Measurements from ENCODE around the gene PMPCA. TPM values are rescaled to one million over a fixed set of nuclear protein-coding genes. Genes with fewer than 3 reads are reported as not detected.
A peak's percentile ranks its signal among the peaks of the same experiment; 100 is the strongest.

Gene PMPCA
- total and polyA plus RNA-seq, 2 of the 8 experiments (the other 6 are each of a cell fraction or from before 2014, with no cell fraction given): 60.0 to 88.2 TPM

DNA sequence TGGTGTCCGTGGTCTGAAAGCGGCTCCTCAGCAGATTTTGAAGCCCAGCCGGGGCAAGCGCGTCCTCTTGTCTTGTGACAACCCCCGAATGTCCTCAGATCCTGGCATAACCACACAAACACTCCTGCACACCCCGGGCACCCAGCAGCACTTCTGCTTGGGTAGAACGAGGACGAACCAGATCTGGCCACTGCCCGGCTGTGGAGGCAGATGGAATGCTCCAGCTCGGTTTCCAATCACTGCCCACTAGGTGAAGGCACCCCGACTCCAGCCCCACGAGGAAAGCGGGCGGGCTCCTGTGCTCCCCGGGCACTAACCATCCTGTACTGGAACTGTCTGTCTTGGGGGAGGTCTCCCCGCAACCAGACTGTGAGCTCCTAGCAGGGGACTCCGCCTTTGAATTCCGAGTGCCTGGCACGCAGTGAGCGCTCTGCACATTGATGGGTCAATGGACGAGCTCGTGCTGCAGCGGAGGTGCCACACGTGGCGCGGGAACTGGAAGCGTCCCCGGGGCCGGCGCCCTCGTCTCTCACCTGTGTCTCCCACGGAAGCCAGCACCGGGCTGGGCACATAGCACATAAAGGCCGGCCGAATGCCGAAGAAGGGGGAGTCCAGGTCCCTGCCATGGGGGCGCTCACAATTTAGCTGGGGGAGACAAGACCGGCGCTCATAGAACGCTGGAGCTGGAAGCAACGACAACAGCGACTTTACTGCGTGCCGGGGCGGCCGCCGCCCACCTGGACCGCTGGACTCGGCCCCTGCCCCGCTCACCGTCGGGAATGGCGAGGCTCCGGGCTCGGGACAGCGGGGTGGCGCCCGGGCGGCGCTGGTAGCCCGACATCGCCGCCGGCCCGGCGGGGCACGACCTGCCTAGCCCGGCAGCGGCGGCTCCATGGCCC is 652 bp upstream of the PMPCA start:
- peaks cover 21 to 50% (median 41%) of the 10 kb centered on the region in 4 experiments for H3K36me3 ChIP-seq (ENCODE audit: control insufficient read depth in 2 of 4, insufficient read depth in 4 of 4, low read length in 3 of 4)
- H4K5ac ChIP-seq (ENCODE audit: insufficient read length, low read depth, low read length): no peak overlapping the region
- peaks cover 9% of the 10 kb centered on the region for H3K23me2 ChIP-seq (ENCODE audit: low read depth, low read length)
- peaks cover 0 to 3% (median 3%) of the 10 kb centered on the region in 4 experiments; a peak in 4 of 7 replicates for H3K4me1 ChIP-seq (replicated peaks in 1 of 4; ENCODE audit: control insufficient read depth in 3 of 4, insufficient read depth in 4 of 4, low read length in 3 of 4)
- H2BK12ac ChIP-seq (ENCODE audit: low read depth, low read length): no peak overlapping the region
- H2BK5ac ChIP-seq (ENCODE audit: low read depth, low read length): peak overlapping the region; percentile 71; the same call in 1 of the 2 replicates
- H4K8ac ChIP-seq (ENCODE audit: extremely low read depth, insufficient read depth, low read length): peak overlapping the region; percentile 81
- H2BK20ac ChIP-seq (ENCODE audit: low read length): no peak overlapping the region
- FAIRE-seq (no peak), DNase-seq (ENCODE audit: low read depth in 1 of 2, low spot score in 2 of 2) (peak in 1 of 2 experiments; percentile 60)
- peak overlapping the region; percentile 71 for H3K27ac ChIP-seq (ENCODE audit: low read depth, low read length)
- 0 out of 2 replicates have a peak overlapping the region, but pooled peaks have one; percentile 32 for H3K18ac ChIP-seq (ENCODE audit: extremely low read depth, low read length)
- POLR2A ChIA-PET (ENCODE audit: partially characterized antibody): interaction anchor here (0.7 to 8.0 kb wide), 28 partner anchors 8 to 219 kb away, joined by 3 to 123 read pairs (median 4); partner anchors contain the start of genes CARD9, DNLZ and SNAPC4
- no peak overlapping the region for H2AFZ ChIP-seq (ENCODE audit: low read length)
- H3K4ac ChIP-seq (replicated peaks; ENCODE audit: insufficient read length, low read depth, low read length): peak overlapping the region; percentile 33
- H3K23ac ChIP-seq (ENCODE audit: insufficient read length): no peak overlapping the region
- no peaks in the 10 kb centered on the region for H3K27me3 ChIP-seq (replicated peaks in 1 of 4; ENCODE audit: control insufficient read depth in 3 of 4, extremely low read depth in 1 of 4, insufficient read depth in 3 of 4, low read length in 3 of 4)
- H2AK5ac ChIP-seq (ENCODE audit: low read depth, low read length): no peak overlapping the region
- H4K20me1 ChIP-seq (replicated peaks in 1 of 2; ENCODE audit: control insufficient read depth in 1 of 2, insufficient read depth in 2 of 2, low read length in 2 of 2): peaks cover 13 to 17% of the 10 kb centered on the region in 2 experiments
- H3K9ac ChIP-seq (replicated peaks in 1 of 4; ENCODE audit: extremely low read depth in 1 of 4, low read depth in 3 of 4, low read length in 3 of 4): peak overlapping the region; percentile 68 to 85 (median 80)
- H3K79me1 ChIP-seq (ENCODE audit: low read depth, low read length): peaks cover 20% of the 10 kb centered on the region
- H3K4me3 ChIP-seq (ENCODE audit: extremely low read depth in 1 of 4, insufficient read depth in 2 of 4, low read depth in 3 of 4, low read length in 4 of 4): peak overlapping the region; percentile 75 to 93 (median 90)
- H3K14ac ChIP-seq (ENCODE audit: insufficient read length): no peak overlapping the region
- no peak overlapping the region for H2BK120ac ChIP-seq (replicated peaks; ENCODE audit: low read depth, low read length)
- peak overlapping the region; percentile 80 for H3K56ac ChIP-seq (replicated peaks; ENCODE audit: insufficient read length, low read depth, low read length)
- peaks cover 11 to 53% of the 10 kb centered on the region in 2 experiments for H3K79me2 ChIP-seq (ENCODE audit: control insufficient read depth in 1 of 2, insufficient read depth in 2 of 2, low read length in 2 of 2)
- H3K9me3 ChIP-seq (ENCODE audit: insufficient read depth in 2 of 2, low read depth in 1 of 2, low read length in 1 of 2): no peaks in the 10 kb centered on the region
- peak overlapping the region; percentile 68 to 94 for H3K4me2 ChIP-seq (ENCODE audit: insufficient read depth in 1 of 2, low read depth in 2 of 2, low read length in 2 of 2)
- 22% methylated on average over 52 of the region's 71 CpGs; no CpG with 5 or more reads in 1 of the 2 experiments for WGBS, 2 experiments (ENCODE audit: extremely low coverage in 1 of 2, insufficient coverage in 1 of 2, insufficient read length in 1 of 2, insufficient replicate concordance in 2 of 2, low coverage in 1 of 2, low lambda C conversion rate in 2 of 2, missing lambda C conversion rate in 1 of 2)
- no peak overlapping the region for H2BK15ac ChIP-seq (ENCODE audit: low read length)
- peak overlapping the region; percentile 65 for H4K91ac ChIP-seq (replicated peaks; ENCODE audit: insufficient read length, low read length)
- CTCF ChIA-PET (ENCODE audit: partially characterized antibody): interaction anchor here (0.7 to 2.0 kb wide), 10 partner anchors 9 to 220 kb away, joined by 3 to 10 read pairs (median 3); partner anchors contain the start of gene DNLZ
- TF ChIP-seq ZNF274 (IDR thresholded peaks at IDR 0.05; ENCODE audit: borderline replicate concordance, extremely low read depth, low read length) (no peak), POLR2A (IDR thresholded peaks at IDR 0.05; ENCODE audit: control extremely low read depth in 1 of 2, low read depth in 2 of 2, low read length in 2 of 2) (no peak), KDM4A (IDR thresholded peaks at IDR 0.05; ENCODE audit: low read depth, low read length, severe bottlenecking) (peak; percentile 60), EP300 (IDR thresholded peaks at IDR 0.05; ENCODE audit: borderline replicate concordance in 1 of 2, low read depth in 2 of 2, low read length in 2 of 2) (no peak), GABPA (IDR thresholded peaks at IDR 0.05; ENCODE audit: borderline replicate concordance, insufficient read depth, low read length) (0 out of 2 replicates have a peak, but pooled peaks have one; percentile 11), SIRT6 (IDR thresholded peaks at IDR 0.05; ENCODE audit: low read length) (no peak), YY1 (IDR thresholded peaks at IDR 0.05; ENCODE audit: low read depth, low read length) (no peak), TBP (IDR thresholded peaks at IDR 0.05; ENCODE audit: low read depth, low read length) (no peak), EZH2 (IDR thresholded peaks at IDR 0.05; ENCODE audit: low read depth, low read length, severe bottlenecking) (no peak), BCL11A (IDR thresholded peaks at IDR 0.05; ENCODE audit: low read depth in 2 of 2, low read length in 2 of 2) (no peak)
- TF ChIP-seq, protein P1, sequence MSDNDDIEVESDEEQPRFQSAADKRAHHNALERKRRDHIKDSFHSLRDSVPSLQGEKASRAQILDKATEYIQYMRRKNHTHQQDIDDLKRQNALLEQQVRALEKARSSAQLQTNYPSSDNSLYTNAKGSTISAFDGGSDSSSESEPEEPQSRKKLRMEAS (IDR thresholded peaks at IDR 0.05): peak; percentile 91

Data from H1 (cell line).